Common myeloid progenitor, CD34-positive (primary cell): Measurements from ENCODE around the gene OLFM1.

Experiments used
- CTCF ChIA-PET: fragments of 350-600 bp; sonication (Branson Sonifier 250); formaldehyde crosslinking; loops from one replicate; lab custom pipeline; 2021; ENCODE audit warnings: antibody characterized with exemption; lab: Charles Lee
- POLR2A ChIA-PET: fragments of 350-600 bp; sonication (Branson Sonifier 250); formaldehyde crosslinking; loops from one replicate; lab custom pipeline; 2021; ENCODE audit warnings: antibody characterized with exemption; lab: Charles Lee
- DNase-seq, 3 donors: peaks; one replicate each; pipeline versions ENCODE4 v3.0.0 to v3.0.0-alpha.2; 2013
- H3K27ac ChIP-seq, 2 experiments: 1 replicate in 1 of 2; 2 replicates in 1 of 2; pipeline ENCODE4 v1.7.0; 2013; ENCODE audit warnings: inconsistent platforms in 2 of 2, low read length in 2 of 2, mild to moderate bottlenecking in 2 of 2, low read depth in 1 of 2, moderate library complexity in 1 of 2; ENCODE audit not compliant: severe bottlenecking in 2 of 2, insufficient read depth in 1 of 2, poor library complexity in 1 of 2
- H3K27me3 ChIP-seq, 5 experiments: replicated peaks in 2 of 5; 1 replicate in 3 of 5; 2 replicates in 2 of 5; pipeline versions ENCODE4 v1.6.1 to v1.7.0; 2013; ENCODE audit warnings: low read length in 4 of 5, mild to moderate bottlenecking in 2 of 5, moderate library complexity in 2 of 5, inconsistent platforms in 1 of 5; ENCODE audit not compliant: insufficient read depth in 5 of 5, control insufficient read depth in 4 of 5
- H3K36me3 ChIP-seq, 4 experiments: 1 replicate in 2 of 4; 2 replicates in 2 of 4; pipeline versions ENCODE4 v1.6.1 to v1.7.0; 2013; ENCODE audit warnings: low read length in 3 of 4, control low read depth in 1 of 4, mild to moderate bottlenecking in 1 of 4; ENCODE audit not compliant: control insufficient read depth in 4 of 4, insufficient read depth in 4 of 4
- H3K4me1 ChIP-seq, 4 experiments: 1 replicate in 3 of 4; 2 replicates in 1 of 4; pipeline versions ENCODE4 v1.6.1 to v1.7.1; 2013; ENCODE audit warnings: low read length in 3 of 4, mild to moderate bottlenecking in 3 of 4, control low read depth in 1 of 4, inconsistent platforms in 1 of 4, moderate library complexity in 1 of 4; ENCODE audit not compliant: control insufficient read depth in 4 of 4, insufficient read depth in 4 of 4; ENCODE audit errors: control extremely low read depth in 1 of 4
- H3K4me3 ChIP-seq, 7 experiments: 1 replicate in 4 of 7; 2 replicates in 3 of 7; pipeline versions ENCODE4 v1.5.1 to v1.7.0; 2013; ENCODE audit warnings: mild to moderate bottlenecking in 7 of 7, low read length in 6 of 7, moderate library complexity in 6 of 7, inconsistent platforms in 2 of 7, low read depth in 2 of 7, control low read depth in 1 of 7; ENCODE audit not compliant: insufficient read depth in 4 of 7, control insufficient read depth in 1 of 7; ENCODE audit errors: extremely low read depth in 1 of 7
- H3K9me3 ChIP-seq, 5 experiments: 1 replicate in 4 of 5; 2 replicates in 1 of 5; pipeline versions ENCODE4 v1.6.1 to v1.7.1; 2013; ENCODE audit warnings: low read length in 4 of 5, mild to moderate bottlenecking in 2 of 5, inconsistent platforms in 1 of 5, low read depth in 1 of 5, moderate library complexity in 1 of 5; ENCODE audit not compliant: control insufficient read depth in 4 of 5, insufficient read depth in 2 of 5; ENCODE audit errors: control extremely low read depth in 1 of 5
- WGBS: methylation state at CpG from one replicate; pipeline ENCODE4 v1.1.5; 2013; ENCODE audit not compliant: insufficient coverage; 5-methylcytosine and 5-hydroxymethylcytosine counted together

The OLFM1 gene

DNA sequence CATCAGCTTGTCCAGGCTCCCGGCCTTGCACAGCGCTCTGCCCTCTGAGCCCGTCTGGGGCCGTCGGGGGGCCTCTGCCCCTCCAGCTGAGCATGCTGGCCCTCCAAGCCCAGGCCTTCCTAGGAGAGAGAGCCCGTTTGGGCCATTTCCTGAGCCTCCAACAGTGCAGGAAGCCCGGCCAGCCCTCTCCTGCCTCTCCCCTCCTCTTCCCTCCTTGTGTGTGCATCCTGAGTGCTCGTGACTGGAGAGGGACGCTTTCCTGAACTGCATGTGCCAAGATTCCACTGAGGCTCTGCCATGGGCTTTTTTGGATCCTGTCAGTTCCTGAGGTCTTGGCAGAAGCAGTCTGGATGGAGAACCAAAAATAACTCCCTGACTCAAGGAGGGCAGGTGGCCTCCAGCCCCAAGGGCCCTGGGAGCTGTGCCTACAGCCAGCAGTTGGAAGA, 15.6 kb downstream of the OLFM1 start:
- POLR2A ChIA-PET, result no interaction called here
- WGBS, result 50% methylated on average over 7 of the region's 9 CpGs

DNA sequence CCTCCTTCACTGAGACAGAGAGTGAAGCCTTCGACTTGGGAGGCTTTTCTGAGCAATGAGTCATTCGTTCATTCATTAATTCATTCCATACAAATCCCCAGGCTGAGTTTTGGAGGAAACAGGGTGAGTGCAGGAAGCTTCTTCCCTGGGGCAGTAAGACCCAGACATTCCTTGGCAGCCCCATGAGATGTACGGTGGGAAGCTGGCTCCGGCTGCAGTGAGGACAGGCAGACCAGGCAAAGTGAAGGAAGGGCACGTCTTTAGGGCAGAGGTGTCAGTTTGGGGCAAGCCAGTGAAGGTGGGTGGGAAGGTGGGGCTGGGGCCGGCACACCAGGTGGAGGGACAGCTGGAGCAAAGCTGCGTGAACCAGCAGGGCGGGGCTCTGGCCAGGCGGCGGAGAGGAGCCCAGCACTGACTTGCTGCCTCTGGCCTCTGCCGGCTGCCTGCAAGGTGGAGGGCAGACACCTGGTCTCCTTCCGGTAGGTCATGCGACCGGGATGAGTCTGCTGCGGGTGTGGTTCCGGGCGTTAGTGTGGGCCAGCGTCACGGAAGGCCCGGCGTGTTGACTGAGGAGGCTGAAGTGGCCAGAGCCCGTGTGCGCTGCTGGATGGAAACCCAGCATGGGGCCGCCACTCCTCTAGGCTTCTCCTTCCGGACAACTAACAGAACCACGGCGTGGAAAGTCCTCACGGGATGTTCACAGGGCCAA, 16.6 kb downstream of the OLFM1 start:
- H3K4me3 ChIP-seq, result no peak overlapping the region
- 68% methylated on average over 26 of the region's 28 CpGs for WGBS
- H3K27ac ChIP-seq, result no peak overlapping the region
- H3K9me3 ChIP-seq, result no peaks in the 10 kb centered on the region
- peaks cover 0 to 5% (median 2%) of the 10 kb centered on the region in 4 experiments for H3K4me1 ChIP-seq
- H3K36me3 ChIP-seq, result no peaks in the 10 kb centered on the region
- ChIA-PET CTCF (no interaction called here), POLR2A (no interaction called here)
- peaks cover 1 to 96% (median 14%) of the 10 kb centered on the region in 5 experiments for H3K27me3 ChIP-seq
- no peak for DNase-seq

More for the DNA sequence above, 15.6 kb downstream of the OLFM1 start:
- H3K27me3 ChIP-seq, result peaks cover 3 to 94% (median 13%) of the 10 kb centered on the region in 5 experiments
- H3K9me3 ChIP-seq, result no peaks in the 10 kb centered on the region
- CTCF ChIA-PET, result no interaction called here
- no peak for DNase-seq
- no peaks in the 10 kb centered on the region for H3K4me1 ChIP-seq
- H3K27ac ChIP-seq, result no peak overlapping the region
- no peak overlapping the region for H3K4me3 ChIP-seq
- H3K36me3 ChIP-seq, result no peaks in the 10 kb centered on the region

DNA sequence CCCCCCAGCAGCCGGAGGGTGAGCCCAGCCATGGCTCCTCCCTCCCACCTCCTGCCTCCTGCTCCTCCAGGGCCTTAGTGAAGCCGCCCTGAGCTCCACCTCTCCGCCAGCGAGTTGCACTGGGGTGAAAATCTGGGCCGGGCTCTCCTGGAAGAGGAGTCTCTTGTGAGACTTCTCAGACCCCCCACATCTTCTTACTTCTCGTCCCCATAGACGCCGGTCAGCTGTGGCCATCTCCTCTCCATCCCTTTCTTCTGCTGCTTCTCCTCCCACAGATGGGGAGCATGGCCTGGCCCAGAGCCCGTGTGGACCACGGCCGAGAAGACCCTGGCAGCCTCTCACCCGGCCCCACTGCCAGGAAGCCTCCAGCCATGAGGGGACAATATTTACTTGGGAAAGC, 17.3 kb downstream of the OLFM1 start:
- Histone ChIP-seq H3K4me3 (no peak overlapping the region), H3K36me3 (no peaks in the 10 kb centered on the region), H3K4me1 (peaks cover 0 to 6% (median 2%) of the 10 kb centered on the region in 4 experiments), H3K27me3 (peaks cover 0 to 99% (median 18%) of the 10 kb centered on the region in 5 experiments), H3K9me3 (no peaks in the 10 kb centered on the region), H3K27ac (no peak overlapping the region)
- no peak for DNase-seq
- POLR2A ChIA-PET, result no interaction called here
- WGBS, result 70% methylated on average over 2 of the region's 12 CpGs
- CTCF ChIA-PET, result no interaction called here

DNA sequence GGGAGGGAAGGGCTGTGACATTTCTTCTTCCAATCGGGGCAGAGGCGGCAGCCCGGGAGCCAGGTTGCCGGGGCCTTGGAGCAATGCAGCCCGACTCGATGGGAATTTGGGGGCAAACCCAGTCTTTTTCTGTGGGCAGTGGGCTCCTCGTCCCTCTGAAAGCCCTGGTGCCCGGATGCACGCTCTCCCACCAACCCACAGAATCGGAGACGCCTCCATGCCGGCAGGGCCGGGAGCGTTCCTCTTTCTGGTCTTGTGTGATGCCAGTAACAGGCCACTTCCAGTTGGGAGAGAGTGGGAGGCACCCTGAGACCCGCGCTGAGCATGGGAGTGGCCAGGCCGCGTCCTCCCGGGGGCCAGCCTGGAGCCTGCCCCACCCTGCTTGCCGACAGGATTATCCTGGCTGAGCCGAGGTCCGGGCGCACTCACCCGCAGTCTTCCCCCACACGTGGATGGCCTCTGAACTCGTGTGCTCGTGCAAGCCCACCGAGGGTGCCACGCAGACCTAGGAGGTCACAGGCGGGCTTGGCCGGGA, 17.8 kb downstream of the OLFM1 start:
- ChIA-PET CTCF (no interaction called here), POLR2A (no interaction called here)
- Histone ChIP-seq H3K9me3 (no peaks in the 10 kb centered on the region), H3K27me3 (peaks cover 0 to 100% (median 21%) of the 10 kb centered on the region in 5 experiments), H3K36me3 (no peaks in the 10 kb centered on the region), H3K4me1 (peaks cover 0 to 6% (median 2%) of the 10 kb centered on the region in 4 experiments), H3K27ac (no peak overlapping the region), H3K4me3 (no peak overlapping the region)
- no peak for DNase-seq
- WGBS, result 82% methylated on average over 21 of the region's 31 CpGs

DNA sequence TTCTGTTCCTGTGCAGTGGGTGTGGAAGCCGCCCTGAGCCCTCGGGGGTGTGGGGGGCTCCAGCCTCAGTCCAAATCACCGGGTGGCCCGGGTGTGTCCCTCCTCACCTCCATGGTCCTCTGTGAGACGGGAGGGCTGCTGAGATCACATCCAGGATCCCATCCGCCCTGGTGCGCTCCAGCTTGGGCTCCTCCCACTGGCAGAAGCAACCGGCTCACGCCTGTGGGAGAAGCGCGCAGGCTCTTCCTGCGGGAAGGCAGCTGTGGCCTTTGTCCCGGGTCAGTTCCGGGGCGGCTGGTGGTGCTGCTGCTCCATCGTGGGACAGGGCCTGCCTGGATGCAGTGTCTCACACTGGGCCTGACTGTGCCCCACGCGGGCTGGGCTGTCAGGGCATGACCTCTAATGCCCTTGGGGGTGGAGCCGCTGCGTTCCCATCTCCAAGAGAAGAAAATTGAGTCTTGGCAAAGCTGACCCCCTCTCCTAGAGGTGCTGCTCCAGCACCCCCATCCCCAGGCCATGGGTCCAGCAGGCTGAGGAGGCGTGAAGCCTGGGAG, 18.5 kb downstream of the OLFM1 start:
- peaks cover 0 to 100% (median 20%) of the 10 kb centered on the region in 5 experiments for H3K27me3 ChIP-seq
- H3K9me3 ChIP-seq, result no peaks in the 10 kb centered on the region
- CTCF ChIA-PET, result no interaction called here
- no peaks in the 10 kb centered on the region for H3K36me3 ChIP-seq
- 50% methylated on average over 16 of the region's 21 CpGs for WGBS
- peaks cover 0 to 6% (median 2%) of the 10 kb centered on the region in 4 experiments for H3K4me1 ChIP-seq
- H3K4me3 ChIP-seq, result no peak overlapping the region
- POLR2A ChIA-PET, result no interaction called here
- no peak for DNase-seq
- no peak overlapping the region for H3K27ac ChIP-seq

DNA sequence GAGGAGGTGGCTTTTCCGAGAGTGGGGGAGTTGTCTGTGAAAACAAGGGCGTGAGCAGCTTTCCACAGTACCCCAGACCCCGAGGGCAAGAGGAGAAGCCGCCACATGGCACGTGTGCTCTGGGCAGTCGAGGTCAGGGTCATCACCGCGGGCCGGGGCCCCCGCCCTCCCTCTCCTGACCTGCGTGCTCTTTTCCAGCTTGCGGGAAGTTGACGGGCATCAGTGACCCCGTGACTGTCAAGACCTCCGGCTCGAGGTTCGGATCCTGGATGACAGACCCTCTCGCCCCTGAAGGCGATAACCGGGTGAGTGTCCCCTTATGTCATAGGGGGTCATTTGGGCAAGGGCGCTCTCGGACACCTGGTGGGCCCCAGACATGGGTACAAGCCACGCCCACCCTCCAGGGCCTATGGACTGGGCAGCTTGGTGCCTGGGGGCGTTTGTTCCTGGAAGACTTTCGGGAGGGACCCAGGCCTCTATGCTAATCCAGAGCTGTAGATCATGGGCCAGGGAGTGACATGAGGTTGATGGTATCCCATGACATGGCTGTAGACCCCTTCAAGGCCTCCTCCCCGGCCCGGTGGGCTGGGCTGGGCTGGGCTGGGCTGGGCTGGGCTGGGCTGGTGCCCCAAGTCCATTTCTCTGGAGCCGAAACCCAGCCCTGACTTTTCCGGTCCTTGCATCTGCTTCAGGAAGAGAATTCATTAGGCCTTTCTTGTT, 19.2 kb downstream of the OLFM1 start:
- Histone ChIP-seq H3K27me3 (peaks cover 0 to 100% (median 16%) of the 10 kb centered on the region in 5 experiments), H3K36me3 (no peaks in the 10 kb centered on the region), H3K27ac (no peak overlapping the region), H3K9me3 (no peaks in the 10 kb centered on the region), H3K4me1 (peaks cover 0 to 6% (median 2%) of the 10 kb centered on the region in 4 experiments), H3K4me3 (no peak overlapping the region)
- ChIA-PET CTCF (no interaction called here), POLR2A (no interaction called here)
- no peak for DNase-seq
- WGBS, result 86% methylated on average over 27 of the region's 29 CpGs
